ENCODE results near the gene MEGF11. TPM values are rescaled to one million over a fixed set of nuclear protein-coding genes. Genes with fewer than 3 reads are reported as not detected.

Gene MEGF11
- total RNA-seq = under 0.01 TPM in 1 of 2 replicates, not detected in the other

DNA sequence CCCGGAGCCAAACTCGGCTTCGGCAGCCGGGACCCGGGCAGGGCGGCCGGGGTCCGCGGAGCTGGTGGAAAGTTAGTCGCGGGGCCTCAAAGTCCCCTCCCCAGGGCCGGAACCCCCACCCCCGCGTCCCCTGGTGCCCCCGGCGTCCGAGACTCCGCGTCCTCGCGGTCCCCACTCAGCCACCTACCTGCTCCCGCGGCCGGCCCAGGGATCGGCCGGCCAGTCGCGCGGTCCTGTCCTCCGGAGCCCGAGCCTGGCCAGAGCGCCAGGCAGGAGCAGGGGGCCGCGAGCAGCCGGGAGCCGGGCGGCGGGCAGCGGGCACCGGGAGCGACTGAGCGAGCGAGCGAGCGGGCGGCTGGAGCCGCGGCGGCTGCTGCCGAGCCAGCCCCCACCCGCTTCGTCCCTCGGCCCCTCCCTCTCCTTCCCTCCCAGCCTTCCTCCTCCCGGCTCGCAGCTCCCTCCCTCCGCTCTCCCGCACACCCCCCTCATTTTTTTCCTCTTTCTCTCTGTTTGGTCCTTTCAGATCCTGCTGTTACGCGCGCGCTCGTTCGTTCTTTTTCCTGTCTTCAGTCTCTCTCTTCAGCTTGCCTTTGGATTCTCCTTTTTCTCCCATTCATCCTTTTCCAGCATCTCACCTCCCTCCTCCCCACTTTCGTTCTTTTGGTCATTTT lies at the start of gene MEGF11:
TSS of gene MEGF11 (minus strand) at position 333 of the 671 bp plus-strand sequence. CDS start 125,347 bp downstream, outside the sequence.

DNA sequence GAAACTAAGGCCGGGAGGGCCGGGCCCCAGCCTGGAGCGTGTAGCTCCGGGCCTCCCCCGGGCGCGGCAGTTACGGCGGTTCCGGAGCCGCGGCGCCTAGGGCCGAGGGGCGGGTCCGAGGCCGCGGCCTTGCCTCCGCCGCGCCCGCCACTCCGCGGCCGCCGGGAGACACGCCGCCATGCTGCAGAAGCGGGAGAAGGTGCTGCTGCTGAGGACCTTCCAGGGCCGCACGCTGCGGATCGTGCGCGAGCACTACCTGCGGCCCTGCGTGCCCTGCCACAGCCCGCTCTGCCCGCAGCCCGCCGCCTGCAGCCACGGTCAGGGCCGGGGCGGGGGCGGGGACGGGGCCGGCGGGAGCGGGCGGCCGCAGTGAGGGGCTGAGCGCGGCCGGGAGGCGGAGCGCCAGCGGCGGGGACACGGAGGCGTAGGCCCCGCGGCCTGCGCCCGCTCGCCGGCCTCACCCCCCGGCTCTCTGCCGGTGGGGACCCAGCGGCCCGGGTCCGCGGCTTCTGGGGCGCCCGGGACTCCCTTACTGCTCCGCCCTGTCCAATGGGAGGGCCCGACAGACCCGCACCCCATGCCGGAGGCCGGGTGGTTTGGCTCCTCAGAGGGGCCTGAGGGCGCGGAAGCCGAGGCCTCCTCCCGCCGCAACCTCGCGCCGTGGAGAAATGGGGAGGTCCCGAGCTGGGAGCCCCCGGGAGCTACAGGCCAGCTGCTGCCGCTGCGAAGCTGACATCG lies 40.0 kb upstream of the MEGF11 start, which contains the start of gene DIS3L:
TSS of gene DIS3L (plus strand) at position 150 of the 738 bp plus-strand sequence. CDS start at position 179, 29 bp downstream.

DNA sequence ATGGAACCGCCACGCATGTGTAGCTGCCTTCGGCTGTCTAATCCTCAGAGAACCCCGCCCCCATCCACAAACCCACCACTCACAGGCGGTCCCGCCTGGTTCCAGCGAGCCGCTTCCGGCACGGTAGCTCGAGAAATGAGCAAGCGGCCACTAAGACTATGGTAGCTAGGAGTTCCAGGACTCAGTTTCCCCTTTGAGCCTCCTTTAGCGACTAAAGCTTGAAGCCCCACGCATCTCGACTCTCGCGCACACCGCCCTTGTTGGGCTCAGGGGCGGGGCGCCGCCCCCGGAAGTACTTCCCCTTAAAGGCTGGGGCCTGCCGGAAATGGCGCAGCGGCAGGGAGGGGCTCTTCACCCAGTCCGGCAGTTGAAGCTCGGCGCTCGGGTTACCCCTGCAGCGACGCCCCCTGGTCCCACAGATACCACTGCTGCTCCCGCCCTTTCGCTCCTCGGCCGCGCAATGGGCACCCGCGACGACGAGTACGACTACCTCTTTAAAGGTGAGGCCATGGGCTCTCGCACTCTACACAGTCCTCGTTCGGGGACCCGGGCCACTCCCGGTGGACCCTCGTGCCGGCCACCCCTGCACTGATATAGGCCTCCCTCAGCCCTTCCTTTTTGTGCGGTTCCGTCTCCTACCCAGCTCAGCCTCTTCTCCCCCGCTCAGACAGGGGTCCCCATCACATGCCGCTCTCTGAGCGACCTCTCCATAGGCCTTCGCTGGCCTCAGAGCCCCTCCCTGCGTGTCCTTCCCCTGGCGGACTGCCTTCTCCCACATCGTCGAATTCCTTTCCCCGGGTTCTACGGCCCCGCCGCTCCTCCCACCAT lies 384.2 kb downstream of the MEGF11 start, which contains the start of gene RAB11A:
TSS of gene RAB11A (plus strand) at position 366 of the 828 bp plus-strand sequence. CDS start at position 461, 95 bp downstream.

Other genes with a start within 250 kb of the MEGF11 start
- 11.4 and 16.1 TPM in 2 replicates for gene DIS3L, start 39.8 kb upstream of the MEGF11 start, total RNA-seq
- gene TIPIN, start 102.9 kb upstream of the MEGF11 start, total RNA-seq = 11.1 and 15.6 TPM in 2 replicates
- 30.4 and 30.8 TPM in 2 replicates for gene MAP2K1, start 133.2 kb upstream of the MEGF11 start, total RNA-seq
- gene SNAPC5, start 244.0 kb upstream of the MEGF11 start, total RNA-seq = 29.3 and 37.0 TPM in 2 replicates

Data from bronchus fibroblast of lung (primary cell).